Activated T-cell treated with anti-CD3 and anti-CD28 coated beads, Interleukin-2, amount 50 U/mL, for 72 hours (primary cell): Measurements from ENCODE around the gene PEAK1. TPM values are rescaled to one million over a fixed set of nuclear protein-coding genes. Genes with fewer than 3 reads are reported as not detected.

Experiments
- ATAC-seq, 2 donors: fragments of 150-1000 bp; cut with Tn5 transposase; replicated peaks in 1 of 2; 2 replicates each; pipeline ENCODE4 v1.10.0; 2021; ENCODE audit warnings: moderate library complexity in 2 of 2, mild to moderate bottlenecking in 1 of 2
- DNase-seq, 2 donors: peaks; one replicate each; pipeline ENCODE4 v3.0.0; 2021 to 2022; ENCODE audit warnings: mixed read lengths in 1 of 2
- H3K27ac Mint-ChIP-seq: one replicate; pipeline ENCODE4 v1.8.0; 2022; ENCODE audit warnings: mild to moderate bottlenecking, moderate library complexity, mixed read lengths
- H3K27me3 Mint-ChIP-seq: one replicate; pipeline ENCODE4 v1.8.0; 2022; ENCODE audit warnings: low read depth, mixed read lengths
- H3K36me3 Mint-ChIP-seq, 2 donors: one replicate each; pipeline ENCODE4 v1.8.0; 2022; ENCODE audit warnings: mixed read lengths in 2 of 2, mild to moderate bottlenecking in 1 of 2; ENCODE audit not compliant: insufficient read depth in 2 of 2
- H3K4me1 Mint-ChIP-seq: one replicate; pipeline ENCODE4 v1.8.0; 2022; ENCODE audit warnings: low read depth, mixed read lengths
- H3K4me3 Mint-ChIP-seq, 2 donors: one replicate each; pipeline ENCODE4 v1.8.0; 2022; ENCODE audit warnings: mild to moderate bottlenecking in 2 of 2, mixed read lengths in 2 of 2, moderate library complexity in 2 of 2
- H3K9me3 Mint-ChIP-seq, 2 donors: one replicate each; pipeline ENCODE4 v1.8.0; 2022; ENCODE audit warnings: mixed read lengths in 2 of 2
- total RNA-seq, 2 donors: library from RNA; stranded (reverse); gene quantifications; one replicate each; pipeline ENCODE4 v1.2.3, GENCODE V29; 2022

PEAK1 gene
- total RNA-seq, 2 donors from 2014 or later: 33.6 to 45.7 TPM

DNA sequence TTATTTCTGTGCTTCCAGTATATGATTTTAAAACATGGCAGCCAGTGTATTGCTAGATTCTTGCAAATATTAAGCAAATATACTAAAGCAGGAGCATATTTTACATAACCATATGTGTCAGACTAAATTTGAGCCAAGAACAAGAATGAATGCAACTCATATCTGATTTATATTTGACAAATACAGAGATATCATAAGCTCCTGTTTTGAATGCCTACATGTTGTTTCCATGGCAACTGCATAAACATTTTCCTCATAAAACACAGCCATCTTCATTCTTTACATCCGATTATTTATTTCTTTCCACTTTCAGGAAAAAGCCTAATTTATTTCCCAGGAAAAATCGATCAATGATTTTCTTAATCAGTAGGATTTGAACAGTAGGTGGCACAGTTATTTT is 176.8 kb downstream of the PEAK1 start:
- DNase-seq (no peak), ATAC-seq (no peak)
- Mint-ChIP-seq H3K36me3 (peaks cover 0 to 2% of the 10 kb centered on the region in 2 donors), H3K27me3 (no peaks in the 10 kb centered on the region), H3K9me3 (no peaks in the 10 kb centered on the region), H3K4me1 (no peaks in the 10 kb centered on the region), H3K4me3 (no peak overlapping the region), H3K27ac (no peak overlapping the region)

DNA sequence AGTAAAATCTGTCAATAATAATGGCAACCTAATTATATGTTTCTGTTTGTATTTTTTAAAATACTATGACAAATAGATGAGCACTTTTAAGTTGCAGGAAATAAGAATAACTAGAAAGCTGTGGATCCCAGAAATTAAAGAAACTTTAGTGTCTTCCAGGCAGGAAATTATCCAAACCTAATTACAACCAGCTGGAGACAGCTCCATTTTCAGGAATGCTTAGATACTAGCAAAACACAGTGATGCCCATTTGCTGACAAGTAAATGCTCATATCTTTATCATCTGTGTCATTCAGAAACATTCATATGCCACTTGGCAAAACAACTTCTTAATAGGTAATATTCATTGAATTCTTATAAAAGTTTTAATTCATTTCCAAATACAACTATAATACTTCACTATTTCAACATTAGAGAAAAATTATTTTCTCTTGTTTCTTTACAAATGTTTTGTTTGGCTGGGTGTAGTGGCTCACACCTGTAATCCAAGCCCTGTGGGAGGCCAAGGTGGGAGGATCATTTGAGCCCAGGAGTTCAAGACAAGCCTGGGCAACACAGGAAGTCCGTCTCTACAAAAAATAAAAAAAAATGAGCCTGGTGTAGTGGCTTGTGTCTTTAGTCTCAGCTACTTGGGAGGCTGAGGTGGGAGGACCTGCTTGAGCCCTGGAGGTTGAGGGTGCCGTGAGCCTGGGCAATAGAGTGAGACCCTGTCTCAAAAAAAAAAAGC is 179.9 kb downstream of the PEAK1 start:
- no peak for DNase-seq
- Mint-ChIP-seq H3K27me3 (no peaks in the 10 kb centered on the region), H3K4me3 (no peak overlapping the region), H3K27ac (no peak overlapping the region), H3K36me3 (peaks cover 6 to 9% of the 10 kb centered on the region in 2 donors), H3K9me3 (peaks cover 0 to 2% of the 10 kb centered on the region in 2 donors), H3K4me1 (no peaks in the 10 kb centered on the region)
- no peak for ATAC-seq

DNA sequence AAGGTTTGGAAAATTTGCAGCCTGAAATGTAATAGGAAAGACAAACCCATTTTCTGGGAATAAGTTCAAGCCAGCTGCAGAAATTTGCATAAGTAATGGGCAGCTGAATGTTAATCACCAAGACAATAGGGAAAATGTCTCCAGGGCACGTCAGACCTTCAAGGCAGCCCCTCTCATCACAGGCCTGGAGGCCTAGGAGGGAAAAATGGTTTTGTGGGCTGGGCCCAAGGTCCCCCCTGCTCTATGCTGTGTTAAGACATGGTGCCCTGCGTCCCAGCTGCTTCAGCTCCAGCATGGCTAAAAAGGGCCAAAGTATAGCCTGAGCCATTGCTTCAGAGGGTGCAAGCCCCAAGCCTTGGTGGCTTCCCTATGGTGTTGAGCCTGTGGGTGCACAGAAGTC is 184.3 kb downstream of the PEAK1 start:
- Mint-ChIP-seq H3K4me3 (no peak overlapping the region), H3K27me3 (no peaks in the 10 kb centered on the region), H3K36me3 (peaks cover 6 to 9% of the 10 kb centered on the region in 2 donors), H3K9me3 (peaks cover 0 to 2% of the 10 kb centered on the region in 2 donors), H3K27ac (no peak overlapping the region), H3K4me1 (no peaks in the 10 kb centered on the region)
- ATAC-seq: no peak
- no peak for DNase-seq

DNA sequence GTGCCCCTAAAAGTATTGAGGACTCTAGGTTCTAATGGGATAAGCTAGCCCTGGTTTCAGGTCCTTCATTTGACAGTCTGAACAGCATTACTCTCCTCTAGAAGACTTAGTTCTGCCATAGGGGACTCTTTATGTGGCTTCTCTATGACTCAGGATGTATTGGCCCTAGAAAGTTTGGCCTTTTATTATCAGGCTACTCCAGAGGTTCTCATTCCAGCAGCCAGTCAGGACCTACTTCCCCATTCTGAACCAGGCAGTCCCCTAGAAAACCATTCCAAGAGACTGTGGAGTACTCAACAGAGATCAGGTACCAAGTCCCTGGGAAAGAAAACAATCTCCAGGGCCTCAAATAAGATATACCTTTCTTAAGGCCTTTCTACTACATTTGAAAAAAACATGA is 191.1 kb downstream of the PEAK1 start:
- ATAC-seq: no peak
- no peak overlapping the region for H3K27ac Mint-ChIP-seq

DNA sequence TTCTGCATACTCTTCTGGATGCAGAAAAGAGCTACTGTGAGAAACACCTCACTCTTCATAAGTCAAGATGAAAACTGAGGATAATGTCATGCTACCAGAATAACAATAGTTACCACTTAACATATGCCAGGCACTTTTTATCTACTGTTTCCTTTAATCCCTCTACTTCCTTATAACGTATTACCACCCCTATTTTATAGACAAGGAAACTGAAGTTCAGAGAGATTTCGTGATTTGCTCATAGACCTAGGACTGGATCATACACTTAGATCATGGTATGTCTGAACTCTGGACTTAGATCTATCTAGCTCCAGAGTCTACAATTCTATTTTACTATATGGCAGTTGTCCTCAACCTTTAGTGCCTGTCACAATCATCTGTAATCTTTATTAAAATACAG is 193.3 kb downstream of the PEAK1 start:
- no peak overlapping the region for H3K4me3 Mint-ChIP-seq

More for the DNA sequence above, 191.1 kb downstream of the PEAK1 start:
- H3K27me3 Mint-ChIP-seq: no peaks in the 10 kb centered on the region
- H3K9me3 Mint-ChIP-seq: no peaks in the 10 kb centered on the region
- H3K36me3 Mint-ChIP-seq: no peaks in the 10 kb centered on the region
- DNase-seq: no peak
- no peak overlapping the region for H3K4me3 Mint-ChIP-seq
- no peaks in the 10 kb centered on the region for H3K4me1 Mint-ChIP-seq

DNA sequence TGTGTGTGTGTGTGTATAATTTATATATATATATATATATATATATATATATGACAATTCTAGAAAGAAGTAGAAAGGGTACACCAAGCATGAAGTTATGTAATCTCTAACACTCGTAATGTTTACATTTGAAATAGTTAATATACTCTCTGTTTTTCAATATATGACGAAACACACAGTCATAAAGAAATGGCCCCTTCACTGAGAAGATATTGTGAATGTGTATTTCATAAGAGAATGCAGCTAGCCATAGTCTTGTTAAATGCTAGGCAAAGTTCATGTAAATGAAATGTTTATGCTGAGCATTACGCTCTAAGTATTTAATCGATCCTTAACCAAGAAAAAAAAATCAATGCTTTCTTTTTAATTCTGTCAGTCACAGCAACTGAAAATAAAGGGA is 194.3 kb downstream of the PEAK1 start:
- DNase-seq (no peak), ATAC-seq (no peak)
- no peak overlapping the region for H3K4me3 Mint-ChIP-seq
- no peaks in the 10 kb centered on the region for H3K27me3 Mint-ChIP-seq
- H3K9me3 Mint-ChIP-seq: no peaks in the 10 kb centered on the region
- no peaks in the 10 kb centered on the region for H3K4me1 Mint-ChIP-seq
- H3K36me3 Mint-ChIP-seq: no peaks in the 10 kb centered on the region
- no peak overlapping the region for H3K27ac Mint-ChIP-seq

More for the DNA sequence above, 193.3 kb downstream of the PEAK1 start:
- Mint-ChIP-seq H3K9me3 (no peaks in the 10 kb centered on the region), H3K27me3 (no peaks in the 10 kb centered on the region), H3K27ac (no peak overlapping the region), H3K36me3 (no peaks in the 10 kb centered on the region), H3K4me1 (no peaks in the 10 kb centered on the region)
- no peak for ATAC-seq
- no peak for DNase-seq

DNA sequence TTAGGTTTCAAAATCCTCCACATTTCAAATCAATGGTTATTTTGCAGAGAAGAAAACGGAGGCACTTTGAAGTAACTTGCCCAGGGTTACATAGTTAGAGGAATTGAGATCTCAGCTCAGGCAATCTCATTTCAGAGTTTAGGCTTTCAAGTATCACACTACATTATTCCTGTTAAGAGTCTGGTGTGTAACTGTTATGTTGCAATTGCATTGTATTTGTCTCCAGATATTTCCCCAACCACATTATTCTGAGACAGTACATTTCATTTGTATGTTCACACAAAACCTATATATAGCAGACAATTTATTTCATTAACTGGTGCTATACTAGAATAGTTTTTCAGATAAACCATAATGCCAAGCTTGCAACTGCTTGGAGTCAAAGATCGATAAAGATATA is 194.8 kb downstream of the PEAK1 start:
- H3K4me1 Mint-ChIP-seq: no peaks in the 10 kb centered on the region
- no peak overlapping the region for H3K27ac Mint-ChIP-seq
- ATAC-seq (no peak), DNase-seq (no peak)
- no peak overlapping the region for H3K4me3 Mint-ChIP-seq
- H3K9me3 Mint-ChIP-seq: no peaks in the 10 kb centered on the region
- H3K36me3 Mint-ChIP-seq: no peaks in the 10 kb centered on the region
- H3K27me3 Mint-ChIP-seq: no peaks in the 10 kb centered on the region

DNA sequence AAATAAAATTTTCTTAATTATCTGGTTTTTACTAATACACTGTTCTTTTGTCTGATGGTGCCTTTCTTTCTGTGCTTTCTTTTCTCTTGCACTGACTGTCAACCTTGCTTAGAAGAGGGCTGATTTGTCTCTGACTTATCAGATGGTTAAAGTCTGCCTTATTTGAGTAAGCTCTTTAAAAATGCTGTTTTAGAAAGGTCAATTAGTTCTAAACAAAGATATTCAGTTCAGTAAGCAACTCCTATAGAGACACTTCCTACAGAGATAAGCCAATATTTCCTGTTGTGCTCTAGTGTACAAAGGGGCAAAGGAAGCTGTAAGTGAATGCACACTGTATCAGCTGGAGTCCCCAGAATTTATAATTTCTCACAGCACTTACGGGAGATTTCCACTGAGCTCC is 195.6 kb downstream of the PEAK1 start:
- no peaks in the 10 kb centered on the region for H3K4me1 Mint-ChIP-seq

DNA sequence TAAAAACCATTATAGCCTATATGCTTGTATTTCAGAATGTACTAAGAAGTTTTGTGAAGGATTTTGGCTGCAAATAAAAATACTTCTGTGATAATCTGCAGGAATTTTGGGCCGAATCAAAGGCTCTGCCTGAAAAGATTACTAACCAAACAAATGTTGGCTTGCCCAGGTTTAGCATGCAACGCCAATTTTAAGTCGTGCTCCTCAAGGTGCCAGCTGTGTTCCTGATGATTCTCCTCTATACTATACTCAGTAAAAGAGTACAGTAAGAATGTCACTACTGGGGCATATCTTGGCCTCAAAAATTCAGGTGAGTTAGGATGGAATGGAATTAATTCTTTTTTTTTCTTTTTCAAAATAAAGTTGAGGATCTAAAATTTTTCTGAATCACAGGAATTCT is 198.2 kb downstream of the PEAK1 start:
- H3K9me3 Mint-ChIP-seq: no peaks in the 10 kb centered on the region
- no peaks in the 10 kb centered on the region for H3K36me3 Mint-ChIP-seq
- DNase-seq: no peak
- H3K4me3 Mint-ChIP-seq: no peak overlapping the region
- no peak for ATAC-seq
- H3K27ac Mint-ChIP-seq: no peak overlapping the region
- H3K4me1 Mint-ChIP-seq: no peaks in the 10 kb centered on the region
- H3K27me3 Mint-ChIP-seq: no peaks in the 10 kb centered on the region

More for the DNA sequence above, 195.6 kb downstream of the PEAK1 start:
- Mint-ChIP-seq H3K9me3 (no peaks in the 10 kb centered on the region), H3K27ac (no peak overlapping the region), H3K4me3 (no peak overlapping the region), H3K27me3 (no peaks in the 10 kb centered on the region), H3K36me3 (no peaks in the 10 kb centered on the region)
- no peak for DNase-seq
- ATAC-seq: no peak

DNA sequence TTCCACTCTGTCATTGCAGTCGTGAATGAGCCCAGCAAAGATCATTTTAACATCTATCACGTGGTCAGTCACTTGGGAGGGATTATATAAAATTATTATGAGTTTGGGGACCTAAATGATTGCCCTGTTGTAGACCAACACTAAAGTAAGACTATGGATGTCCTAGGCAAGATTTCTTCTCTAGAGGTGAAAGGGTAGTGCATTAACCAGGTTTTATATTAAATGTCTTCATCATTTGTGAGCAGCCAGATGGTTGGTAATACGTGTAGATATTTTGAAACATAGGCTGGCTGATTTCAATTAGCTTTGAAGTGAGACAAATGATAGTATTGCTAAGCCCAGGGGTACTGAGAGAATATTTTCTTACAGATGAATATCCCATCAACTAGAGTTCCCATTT is 198.7 kb downstream of the PEAK1 start:
- Mint-ChIP-seq H3K4me3 (no peak overlapping the region), H3K36me3 (peaks cover 0 to 5% of the 10 kb centered on the region in 2 donors), H3K4me1 (no peaks in the 10 kb centered on the region), H3K27ac (no peak overlapping the region), H3K27me3 (no peaks in the 10 kb centered on the region), H3K9me3 (no peaks in the 10 kb centered on the region)
- no peak for DNase-seq
- no peak for ATAC-seq

DNA sequence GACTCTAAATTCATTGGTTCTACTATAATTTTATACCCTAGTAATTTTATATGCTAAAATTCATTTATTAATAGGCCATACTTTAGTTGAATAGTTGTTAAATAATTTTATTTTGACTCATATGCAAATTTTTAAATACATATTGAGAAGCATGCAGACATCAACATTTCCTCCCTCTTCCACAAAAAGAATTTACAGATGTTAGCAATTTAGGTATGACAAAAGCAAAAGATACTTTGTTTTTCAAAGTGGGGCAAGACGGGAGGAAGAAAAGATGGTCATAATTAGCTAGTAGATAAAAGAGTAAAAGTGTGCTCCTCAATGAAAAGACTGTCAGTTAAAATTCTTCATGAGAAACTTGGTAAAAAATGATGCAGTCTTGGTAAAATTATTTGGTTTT is 200.1 kb downstream of the PEAK1 start:
- H3K27me3 Mint-ChIP-seq: no peaks in the 10 kb centered on the region
- H3K36me3 Mint-ChIP-seq: peaks cover 0 to 10% of the 10 kb centered on the region in 2 donors
- no peak overlapping the region for H3K27ac Mint-ChIP-seq
- ATAC-seq: no peak
- no peaks in the 10 kb centered on the region for H3K4me1 Mint-ChIP-seq
- no peak for DNase-seq
- no peak overlapping the region for H3K4me3 Mint-ChIP-seq
- H3K9me3 Mint-ChIP-seq: no peaks in the 10 kb centered on the region

DNA sequence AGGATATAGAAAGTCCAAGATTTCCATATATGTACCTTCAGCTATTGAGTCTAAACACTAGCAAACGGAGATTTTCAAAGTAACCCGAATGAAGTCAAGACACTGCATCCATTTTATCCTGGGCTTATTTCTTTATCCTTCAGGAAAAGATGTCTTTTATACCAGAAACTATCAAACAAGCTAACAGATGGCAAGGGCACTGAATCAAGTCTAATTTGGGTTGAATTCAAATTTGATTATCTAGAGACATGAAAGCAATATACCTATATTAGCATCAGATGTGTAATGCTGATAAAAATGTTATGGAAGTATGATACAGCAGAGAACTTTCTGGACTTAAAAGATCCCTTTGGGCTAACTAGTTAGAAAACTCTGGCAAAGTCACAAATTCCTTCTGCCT is 210.7 kb downstream of the PEAK1 start:
- no peak for ATAC-seq
- H3K4me3 Mint-ChIP-seq: no peak overlapping the region
- H3K4me1 Mint-ChIP-seq: no peaks in the 10 kb centered on the region
- H3K27ac Mint-ChIP-seq: no peak overlapping the region
- no peak for DNase-seq
- no peaks in the 10 kb centered on the region for H3K27me3 Mint-ChIP-seq
- no peaks in the 10 kb centered on the region for H3K9me3 Mint-ChIP-seq
- peaks cover 2 to 5% of the 10 kb centered on the region in 2 donors for H3K36me3 Mint-ChIP-seq

DNA sequence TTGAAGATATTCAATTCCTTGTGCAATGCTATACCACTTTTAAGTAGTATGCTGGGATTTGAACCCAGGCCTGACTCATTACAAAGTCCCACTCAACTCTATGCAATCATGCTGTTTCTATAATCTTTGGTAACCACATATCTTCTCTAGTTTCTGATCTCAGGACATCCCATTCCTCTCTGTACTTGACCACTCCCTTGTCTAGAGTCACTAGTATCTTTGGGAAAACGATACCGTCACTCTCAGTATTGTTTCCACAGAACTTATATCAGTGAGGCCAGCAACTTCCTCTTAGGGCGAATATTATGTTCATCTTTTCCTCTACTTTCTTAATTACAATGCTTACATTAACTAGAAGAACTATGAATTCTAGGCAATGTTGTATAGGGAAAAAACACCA is 211.7 kb downstream of the PEAK1 start:
- ATAC-seq (no peak), DNase-seq (no peak)
- Mint-ChIP-seq H3K27me3 (no peaks in the 10 kb centered on the region), H3K27ac (no peak overlapping the region), H3K4me1 (no peaks in the 10 kb centered on the region), H3K4me3 (no peak overlapping the region), H3K36me3 (peaks cover 2 to 5% of the 10 kb centered on the region in 2 donors), H3K9me3 (no peaks in the 10 kb centered on the region)

DNA sequence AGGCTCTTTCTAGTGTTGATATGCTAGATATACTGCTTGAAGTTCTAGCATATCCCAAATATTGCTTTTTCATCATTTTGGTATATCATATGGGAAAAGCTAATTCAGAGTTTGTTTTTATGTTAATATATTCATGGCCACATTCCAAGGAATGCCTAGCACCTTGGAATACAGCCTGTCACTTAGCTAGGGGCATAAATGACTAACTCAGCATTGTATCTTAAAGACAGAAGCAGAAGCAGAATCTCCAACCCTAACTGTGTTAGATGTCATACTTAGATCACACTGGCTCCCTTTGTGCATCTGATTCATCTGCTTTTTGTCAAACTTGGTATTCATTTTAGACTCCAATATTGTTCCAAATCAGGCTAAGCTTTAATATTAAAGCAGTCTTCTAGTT is 218.2 kb downstream of the PEAK1 start:
- Mint-ChIP-seq H3K27me3 (no peaks in the 10 kb centered on the region), H3K4me3 (no peak overlapping the region), H3K9me3 (peaks cover 2 to 9% of the 10 kb centered on the region in 2 donors), H3K27ac (no peak overlapping the region), H3K36me3 (peaks cover 4 to 16% of the 10 kb centered on the region in 2 donors), H3K4me1 (no peaks in the 10 kb centered on the region)
- no peak for DNase-seq
- ATAC-seq: no peak
